KMS-11 (cell line): ENCODE data around the gene VTCN1.

Source experiments
- H2AFZ ChIP-seq: fragments of 200-600 bp; sonication (generic); 2 replicates; pipeline ENCODE4 v1.6.1; 2016; ENCODE audit warnings: antibody characterized with exemption, mixed run types, low read depth
- H3K27ac ChIP-seq: fragments of 200-600 bp; sonication (generic); 2 replicates; pipeline ENCODE4 v1.6.1; 2016; ENCODE audit warnings: mild to moderate bottlenecking, mixed run types
- H3K27me3 ChIP-seq: fragments of 200-600 bp; sonication (generic); 2 replicates; pipeline ENCODE4 v1.6.1; 2017; ENCODE audit warnings: mild to moderate bottlenecking, low read depth, mixed run types, moderate library complexity; ENCODE audit not compliant: insufficient read depth
- H3K36me3 ChIP-seq: fragments of 200-600 bp; sonication (generic); 2 replicates; pipeline ENCODE4 v1.6.1; 2017; ENCODE audit warnings: mild to moderate bottlenecking, mixed run types; ENCODE audit not compliant: insufficient read depth
- H3K4me1 ChIP-seq: fragments of 200-600 bp; sonication (generic); 2 replicates; pipeline ENCODE4 v1.6.1; 2016; ENCODE audit warnings: mild to moderate bottlenecking, low read depth, mixed run types; ENCODE audit not compliant: poor library complexity, severe bottlenecking
- H3K4me2 ChIP-seq: fragments of 200-600 bp; sonication (generic); 2 replicates; pipeline ENCODE4 v1.7.0; 2016; ENCODE audit warnings: mild to moderate bottlenecking, mixed run types
- H3K4me3 ChIP-seq: fragments of 200-600 bp; sonication (generic); IDR thresholded peaks from 2 replicates; pipeline ENCODE4 v1.6.1; 2017; ENCODE audit warnings: low read depth, low read length, mixed read lengths; ENCODE audit not compliant: insufficient read depth
- H3K79me2 ChIP-seq: fragments of 200-600 bp; sonication (generic); 2 replicates; pipeline ENCODE4 v1.6.1; 2016; ENCODE audit warnings: low read depth, mixed run types; ENCODE audit not compliant: insufficient read depth
- H3K9ac ChIP-seq: fragments of 200-600 bp; sonication (generic); 2 replicates; pipeline ENCODE4 v1.6.1; 2016; ENCODE audit warnings: mild to moderate bottlenecking, mixed run types
- H4K20me1 ChIP-seq: fragments of 200-600 bp; sonication (generic); 2 replicates; pipeline ENCODE4 v1.6.1; 2016; ENCODE audit warnings: mild to moderate bottlenecking, mixed run types; ENCODE audit not compliant: insufficient read depth
- TF ChIP-seq, protein P1 (sequence below): fragments of 200-600 bp; sonication (generic); conservative IDR thresholded peaks from 2 replicates; pipeline ENCODE4 v1.6.1; 2017; ENCODE audit warnings: low read depth, mild to moderate bottlenecking, antibody characterized with exemption, low read length, moderate library complexity, mixed read lengths

VTCN1 gene

DNA sequence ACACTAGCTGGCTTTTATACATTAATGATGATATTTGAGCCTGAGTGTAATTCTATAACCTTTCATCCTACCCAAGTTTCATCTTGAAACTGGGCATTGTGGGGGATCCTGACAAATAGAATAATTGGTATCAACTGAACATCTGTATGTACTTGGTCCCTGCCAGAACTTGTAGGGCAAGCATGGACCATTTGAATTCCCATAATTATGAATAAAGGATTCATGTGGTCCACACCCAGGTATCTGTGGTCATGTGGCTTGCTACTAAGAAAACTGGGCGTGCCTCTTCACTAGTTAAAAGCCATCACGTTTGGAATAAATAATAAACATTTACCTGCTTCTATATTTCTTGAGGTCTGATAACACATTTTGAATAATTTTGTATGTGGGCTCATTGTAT, 20.6 kb upstream of the VTCN1 start:
- no peaks in the 10 kb centered on the region for H3K4me1 ChIP-seq
- TF ChIP-seq, protein P1, sequence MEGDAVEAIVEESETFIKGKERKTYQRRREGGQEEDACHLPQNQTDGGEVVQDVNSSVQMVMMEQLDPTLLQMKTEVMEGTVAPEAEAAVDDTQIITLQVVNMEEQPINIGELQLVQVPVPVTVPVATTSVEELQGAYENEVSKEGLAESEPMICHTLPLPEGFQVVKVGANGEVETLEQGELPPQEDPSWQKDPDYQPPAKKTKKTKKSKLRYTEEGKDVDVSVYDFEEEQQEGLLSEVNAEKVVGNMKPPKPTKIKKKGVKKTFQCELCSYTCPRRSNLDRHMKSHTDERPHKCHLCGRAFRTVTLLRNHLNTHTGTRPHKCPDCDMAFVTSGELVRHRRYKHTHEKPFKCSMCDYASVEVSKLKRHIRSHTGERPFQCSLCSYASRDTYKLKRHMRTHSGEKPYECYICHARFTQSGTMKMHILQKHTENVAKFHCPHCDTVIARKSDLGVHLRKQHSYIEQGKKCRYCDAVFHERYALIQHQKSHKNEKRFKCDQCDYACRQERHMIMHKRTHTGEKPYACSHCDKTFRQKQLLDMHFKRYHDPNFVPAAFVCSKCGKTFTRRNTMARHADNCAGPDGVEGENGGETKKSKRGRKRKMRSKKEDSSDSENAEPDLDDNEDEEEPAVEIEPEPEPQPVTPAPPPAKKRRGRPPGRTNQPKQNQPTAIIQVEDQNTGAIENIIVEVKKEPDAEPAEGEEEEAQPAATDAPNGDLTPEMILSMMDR, result no peak

DNA sequence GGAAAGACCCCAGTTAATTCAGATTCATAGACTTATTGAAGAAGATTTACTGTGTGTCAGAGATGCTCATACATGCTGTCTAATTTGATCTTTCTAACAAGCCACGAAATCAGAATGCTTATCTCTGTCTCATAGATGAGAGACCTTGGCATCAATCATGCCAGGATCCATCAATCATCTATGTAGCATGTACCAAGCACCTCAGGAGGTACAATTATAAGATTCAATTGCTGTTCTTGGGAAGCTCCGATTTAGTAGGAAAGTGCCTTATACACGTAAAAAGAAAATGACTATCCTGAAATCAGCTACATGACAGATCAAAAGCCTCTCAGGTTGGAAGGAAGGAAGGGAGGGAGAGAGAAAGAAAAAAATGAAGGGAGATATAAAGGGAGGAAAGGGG, 18.5 kb upstream of the VTCN1 start:
- TF ChIP-seq, protein P1, result no peak
- no peaks in the 10 kb centered on the region for H3K27me3 ChIP-seq
- no peaks in the 10 kb centered on the region for H3K36me3 ChIP-seq
- no peaks in the 10 kb centered on the region for H4K20me1 ChIP-seq
- H3K4me1 ChIP-seq, result no peaks in the 10 kb centered on the region
- H3K9ac ChIP-seq, result no peak overlapping the region
- H3K27ac ChIP-seq, result no peak overlapping the region
- no peak overlapping the region for H3K4me2 ChIP-seq
- H3K79me2 ChIP-seq, result no peaks in the 10 kb centered on the region
- H2AFZ ChIP-seq, result no peak overlapping the region
- no peak overlapping the region for H3K4me3 ChIP-seq

More for the DNA sequence above, 20.6 kb upstream of the VTCN1 start:
- Histone ChIP-seq H3K79me2 (no peaks in the 10 kb centered on the region), H3K27me3 (no peaks in the 10 kb centered on the region), H3K9ac (no peak overlapping the region), H3K4me2 (no peak overlapping the region), H3K4me3 (no peak overlapping the region), H2AFZ (no peak overlapping the region), H4K20me1 (no peaks in the 10 kb centered on the region), H3K27ac (no peak overlapping the region), H3K36me3 (no peaks in the 10 kb centered on the region)

DNA sequence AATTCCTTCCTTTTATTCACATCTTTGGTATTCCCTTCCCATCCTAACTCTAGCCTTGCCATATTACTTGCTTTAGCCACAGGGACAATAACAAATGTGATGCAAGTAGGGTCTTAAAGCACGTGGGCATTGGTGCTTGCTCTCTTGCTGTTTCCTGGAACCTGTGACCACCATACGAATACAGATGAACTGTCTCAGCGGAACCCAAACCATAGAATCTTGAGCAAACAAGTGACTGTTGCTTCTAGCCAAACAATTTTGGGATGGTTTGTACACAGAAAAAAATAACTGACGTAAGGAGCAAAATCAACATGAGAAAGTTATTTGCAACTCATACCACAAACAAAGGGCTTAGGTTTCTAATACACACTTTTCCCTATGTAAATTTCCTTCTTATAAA, 15.2 kb upstream of the VTCN1 start:
- H2AFZ ChIP-seq, result no peak overlapping the region
- H3K4me1 ChIP-seq, result no peaks in the 10 kb centered on the region
- TF ChIP-seq, protein P1, result no peak
- H3K9ac ChIP-seq, result no peak overlapping the region
- no peaks in the 10 kb centered on the region for H3K79me2 ChIP-seq
- H3K27me3 ChIP-seq, result no peaks in the 10 kb centered on the region
- no peaks in the 10 kb centered on the region for H4K20me1 ChIP-seq
- H3K4me2 ChIP-seq, result no peak overlapping the region
- no peaks in the 10 kb centered on the region for H3K36me3 ChIP-seq
- H3K27ac ChIP-seq, result no peak overlapping the region
- no peak overlapping the region for H3K4me3 ChIP-seq

DNA sequence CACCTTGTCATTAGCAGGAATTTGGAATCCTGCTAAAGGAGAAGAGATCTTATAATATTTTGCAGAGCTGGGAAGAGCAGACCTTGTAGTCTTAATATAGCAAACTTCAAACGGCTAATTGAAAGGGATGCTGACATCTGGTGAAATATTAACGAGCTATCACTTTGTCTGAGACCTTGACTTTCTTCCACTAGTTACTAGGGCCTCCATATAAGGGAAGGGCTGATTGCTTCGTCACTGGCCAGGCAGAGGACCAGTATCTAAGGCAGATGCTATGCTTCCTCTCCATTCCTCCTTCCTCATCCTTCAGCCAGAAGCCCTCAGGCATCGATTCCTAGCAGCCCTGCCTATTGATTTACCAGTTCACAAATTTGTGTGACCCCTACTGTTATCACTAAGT, 6.0 kb upstream of the VTCN1 start:
- Histone ChIP-seq H3K4me1 (no peaks in the 10 kb centered on the region), H4K20me1 (no peaks in the 10 kb centered on the region), H3K79me2 (no peaks in the 10 kb centered on the region), H3K4me3 (no peak overlapping the region), H3K9ac (no peak overlapping the region), H3K36me3 (no peaks in the 10 kb centered on the region), H2AFZ (no peak overlapping the region), H3K27ac (no peak overlapping the region), H3K27me3 (no peaks in the 10 kb centered on the region), H3K4me2 (no peak overlapping the region)
- TF ChIP-seq, protein P1, result no peak
